Renal pelvis (tissue), 4 donors: ENCODE results near the gene RORC. TPM values are rescaled to one million over a fixed set of nuclear protein-coding genes. Genes with fewer than 3 reads are reported as not detected.
"Not testable (repeated sequence)": the region's sequence is repeated elsewhere in the genome, so short reads cannot be mapped to it uniquely, and the experiment has no call there.

Source experiments
- DNase-seq: peaks from one replicate; pipeline ENCODE4 v3.0.0-alpha.2; 2013
- polyA plus RNA-seq, 3 donors: library from polyadenylated mRNA; unstranded; fragments of 120-200 nt; gene quantifications; one replicate each; pipeline ENCODE4 v1.2.1, GENCODE V29; 2013; ENCODE audit not compliant: insufficient read length in 3 of 3

Gene RORC
- polyA plus RNA-seq, 3 donors = 0.65 to 1.3 (median 0.94) TPM

GRCh38 chr1:151775894-151776664 lies 55.5 kb downstream of the RORC start:
- no peak for DNase-seq

- DNase-seq = no peak
These were observed 57.2 kb downstream of the RORC start for GRCh38 chr1:151774256-151774922.

GRCh38 chr1:151773702-151774101 lies 57.9 kb downstream of the RORC start:
- no peak for DNase-seq

- DNase-seq = not testable (repeated sequence)
These were observed 62.3 kb downstream of the RORC start for GRCh38 chr1:151769270-151769669.

- DNase-seq = peak; percentile 15
These were observed 63.1 kb downstream of the RORC start for GRCh38 chr1:151768351-151769066.

- no peak for DNase-seq
These were observed 67.6 kb downstream of the RORC start for GRCh38 chr1:151763990-151764389.

GRCh38 chr1:151762941-151763921 lies 68.4 kb downstream of the RORC start, which contains the start of gene MRPL9:
MRPL9 (minus strand) TSS chr1:151763496; CDS start chr1:151763479, 17 bp downstream.
- DNase-seq = peak; percentile 84

- no peak for DNase-seq
These were observed 70.8 kb downstream of the RORC start for GRCh38 chr1:151760597-151761385.

GRCh38 chr1:151759241-151759640 lies 72.4 kb downstream of the RORC start:
- no peak for DNase-seq

GRCh38 chr1:151756291-151756690 lies 75.3 kb downstream of the RORC start:
- DNase-seq = no peak

Other genes with a start within 250 kb of the RORC start
- gene SNX27, start 219.8 kb downstream of the RORC start, polyA plus RNA-seq = 10 to 100 TPM; 18.4 to 28.1 (median 27.0) TPM
- gene CELF3, start 115.0 kb downstream of the RORC start, polyA plus RNA-seq = under 1 TPM; 0.53 to 0.61 (median 0.58) TPM
- under 1 TPM in 1 of 3 donors, not detected in 2; 0.24 TPM for gene RIIAD1, start 110.3 kb downstream of the RORC start, polyA plus RNA-seq
- gene MRPL9, start 68.3 kb downstream of the RORC start, polyA plus RNA-seq = 100 to 1,000 TPM; 116 to 122 (median 116) TPM
- gene TDRKH, start 41.3 kb downstream of the RORC start, polyA plus RNA-seq = 10 to 100 TPM in 1 of 3 donors, 1 to 10 TPM in 2; 8.1 to 13.2 (median 8.4) TPM
- gene LINGO4, start 26.4 kb downstream of the RORC start, polyA plus RNA-seq = not detected
- gene C2CD4D, start 8.0 kb upstream of the RORC start, polyA plus RNA-seq = under 1 TPM; 0.16 to 0.35 (median 0.23) TPM
- gene THEM5, start 21.9 kb upstream of the RORC start, polyA plus RNA-seq = 1 to 10 TPM in 1 of 3 donors, under 1 TPM in 2; 0.46 to 1.2 (median 0.92) TPM
- gene THEM4, start 77.7 kb upstream of the RORC start, polyA plus RNA-seq = 10 to 100 TPM; 16.0 to 50.2 (median 40.5) TPM
- gene S100A10, start 162.1 kb upstream of the RORC start, polyA plus RNA-seq = 100 to 1,000 TPM; 181 to 241 (median 215) TPM
- gene S100A11, start 205.2 kb upstream of the RORC start, polyA plus RNA-seq = 100 to 1,000 TPM; 202 to 295 (median 229) TPM